ENCODE measurements around the gene SEMA3D. TPM values are rescaled to one million over a fixed set of nuclear protein-coding genes. Genes with fewer than 3 reads are reported as not detected.

Gene SEMA3D
- total RNA-seq, 1 donor from 2014 or later = 264 TPM

- peaks cover 7% of the 10 kb centered on the region for H3K4me1 Mint-ChIP-seq
- no peaks in the 10 kb centered on the region for H3K27me3 Mint-ChIP-seq (ENCODE audit: low read depth)
- H3K9me3 Mint-ChIP-seq = peaks cover 19% of the 10 kb centered on the region
- H3K27ac Mint-ChIP-seq = no peak overlapping the region
- H3K4me3 Mint-ChIP-seq = no peak overlapping the region
- no peak for DNase-seq (ENCODE audit: low spot score in 2 of 2, unreplicated experiment in 2 of 2)
- no peak for TF ChIP-seq CTCF (IDR thresholded peaks at IDR 0.05; ENCODE audit: unreplicated experiment)
- no peaks in the 10 kb centered on the region for H3K36me3 Mint-ChIP-seq
These were observed 211.2 kb downstream of the SEMA3D start for GRCh38 chr7:84975586-84976185.

GRCh38 chr7:84971360-84971759, 215.5 kb downstream of the SEMA3D start:
- Mint-ChIP-seq H3K27ac (no peak overlapping the region), H3K27me3 (ENCODE audit: low read depth) (no peaks in the 10 kb centered on the region), H3K36me3 (no peaks in the 10 kb centered on the region), H3K4me1 (peaks cover 7% of the 10 kb centered on the region), H3K9me3 (peaks cover 7% of the 10 kb centered on the region), H3K4me3 (no peak overlapping the region)
- DNase-seq (ENCODE audit: low spot score in 2 of 2, unreplicated experiment in 2 of 2) = no peak
- no peak for TF ChIP-seq CTCF (IDR thresholded peaks at IDR 0.05; ENCODE audit: unreplicated experiment)

DNA sequence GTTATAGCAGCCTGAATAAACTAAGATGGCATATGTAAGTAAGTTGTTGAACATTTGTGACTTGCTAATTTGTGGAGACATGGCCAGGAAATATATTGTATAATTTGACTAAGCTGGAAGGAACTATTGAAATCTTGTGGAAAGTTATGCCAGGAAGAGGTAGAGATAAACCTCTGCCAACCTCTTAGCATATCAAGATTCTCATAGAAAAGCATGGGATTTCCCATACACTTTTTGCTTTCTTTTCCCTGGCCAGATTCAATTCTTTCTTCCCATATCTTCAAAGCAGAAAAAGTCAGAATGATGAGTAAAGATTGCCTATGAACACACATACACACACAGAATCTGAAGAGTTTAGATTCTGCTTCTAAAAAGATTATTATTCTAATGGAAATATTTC, 216.2 kb downstream of the SEMA3D start:
- Mint-ChIP-seq H3K27me3 (ENCODE audit: low read depth) (no peaks in the 10 kb centered on the region), H3K9me3 (peaks cover 13% of the 10 kb centered on the region), H3K27ac (no peak overlapping the region), H3K4me1 (peaks cover 2% of the 10 kb centered on the region), H3K4me3 (no peak overlapping the region), H3K36me3 (no peaks in the 10 kb centered on the region)
- no peak for DNase-seq (ENCODE audit: low spot score in 2 of 2, unreplicated experiment in 2 of 2)
- TF ChIP-seq CTCF (IDR thresholded peaks at IDR 0.05; ENCODE audit: unreplicated experiment) = no peak

GRCh38 chr7:84953234-84953633, 233.6 kb downstream of the SEMA3D start:
- Mint-ChIP-seq H3K27me3 (ENCODE audit: low read depth) (no peaks in the 10 kb centered on the region), H3K4me3 (no peak overlapping the region), H3K4me1 (peaks cover 4% of the 10 kb centered on the region), H3K27ac (no peak overlapping the region), H3K36me3 (peaks cover 5% of the 10 kb centered on the region), H3K9me3 (peaks cover 17% of the 10 kb centered on the region)
- no peak for DNase-seq (ENCODE audit: low spot score in 2 of 2, unreplicated experiment in 2 of 2)
- no peak for TF ChIP-seq CTCF (IDR thresholded peaks at IDR 0.05; ENCODE audit: unreplicated experiment)

- no peak for TF ChIP-seq CTCF (IDR thresholded peaks at IDR 0.05; ENCODE audit: unreplicated experiment)
- H3K4me3 Mint-ChIP-seq = no peak overlapping the region
- H3K27ac Mint-ChIP-seq = no peak overlapping the region
- no peak for DNase-seq (ENCODE audit: low spot score in 2 of 2, unreplicated experiment in 2 of 2)
- no peaks in the 10 kb centered on the region for H3K27me3 Mint-ChIP-seq (ENCODE audit: low read depth)
- H3K36me3 Mint-ChIP-seq = peaks cover 5% of the 10 kb centered on the region
- peaks cover 13% of the 10 kb centered on the region for H3K9me3 Mint-ChIP-seq
- peaks cover 4% of the 10 kb centered on the region for H3K4me1 Mint-ChIP-seq
These were observed 236.0 kb downstream of the SEMA3D start for GRCh38 chr7:84950836-84951235.

DNA sequence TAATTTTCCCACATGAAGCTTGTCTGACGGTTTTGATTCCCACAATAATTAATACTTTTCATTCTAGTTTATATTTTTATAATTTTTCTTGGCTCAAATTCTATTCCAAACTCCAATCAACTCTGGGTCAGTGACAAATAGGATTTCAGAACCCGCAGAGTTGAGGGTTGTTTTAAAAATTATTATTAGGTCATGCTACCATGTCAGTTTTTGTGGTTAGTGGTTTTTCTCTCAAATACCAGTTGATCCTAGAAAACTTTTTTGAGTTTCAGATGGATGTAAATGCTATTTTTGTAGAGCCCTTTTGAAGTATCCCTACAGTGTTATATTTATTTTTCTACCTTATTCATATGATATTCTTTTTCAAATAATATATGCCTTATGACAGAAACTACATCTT, 237.4 kb downstream of the SEMA3D start:
- no peak for TF ChIP-seq CTCF (IDR thresholded peaks at IDR 0.05; ENCODE audit: unreplicated experiment)
- Mint-ChIP-seq H3K27me3 (ENCODE audit: low read depth) (no peaks in the 10 kb centered on the region), H3K9me3 (peaks cover 3% of the 10 kb centered on the region), H3K4me3 (no peak overlapping the region), H3K4me1 (peaks cover 4% of the 10 kb centered on the region), H3K36me3 (no peaks in the 10 kb centered on the region), H3K27ac (no peak overlapping the region)
- no peak for DNase-seq (ENCODE audit: low spot score in 2 of 2, unreplicated experiment in 2 of 2)
